NCI-H1694 treated with DMSO at 0.1 percent for 48 hours (cell line): ENCODE data around the gene STXBP5L.
A peak's percentile ranks its signal among the peaks of the same experiment; 100 is the strongest.
"Not testable (repeated sequence)": the region's sequence is repeated elsewhere in the genome, so short reads cannot be mapped to it uniquely, and the experiment has no call there.

Experiments used
- DNase-seq: peaks from one replicate; lab custom pipeline; 2025; lab: John Stamatoyannopoulos, UW

The STXBP5L gene

GRCh38 chr3:121430664-121431215 is 522.7 kb downstream of the STXBP5L start:
- no peak for DNase-seq

GRCh38 chr3:121431726-121432517 is 523.9 kb downstream of the STXBP5L start:
- peak; percentile 8 for DNase-seq

- no peak for DNase-seq
These were observed 528.1 kb downstream of the STXBP5L start for GRCh38 chr3:121436074-121436473.

- no peak for DNase-seq
These were observed 528.6 kb downstream of the STXBP5L start for GRCh38 chr3:121436641-121437040.

- DNase-seq = no peak
These were observed 535.5 kb downstream of the STXBP5L start for GRCh38 chr3:121443456-121443855.

- DNase-seq = not testable (repeated sequence)
These were observed 543.7 kb downstream of the STXBP5L start for GRCh38 chr3:121451752-121452151.

GRCh38 chr3:121462565-121462964 is 554.6 kb downstream of the STXBP5L start:
- DNase-seq = no peak

GRCh38 chr3:121463745-121464144 is 555.7 kb downstream of the STXBP5L start:
- no peak for DNase-seq

- DNase-seq = no peak
These were observed 559.1 kb downstream of the STXBP5L start for GRCh38 chr3:121467085-121467484.

GRCh38 chr3:121473001-121473400 is 565.0 kb downstream of the STXBP5L start:
- DNase-seq = no peak
